HepG2 (cell line): ENCODE measurements around the gene DAPL1. TPM values are rescaled to one million over a fixed set of nuclear protein-coding genes. Genes with fewer than 3 reads are reported as not detected.

Experiments used
- ATAC-seq: fragments of 200-7000 bp; cut with Tn5 transposase; 3 replicates; pipeline ENCODE4 v1.9.1; 2020; ENCODE audit warnings: mild to moderate bottlenecking, moderate library complexity
- BruUV-seq: library from RNA; stranded (reverse); fragments of 400-500 nt; replicated peaks from 2 replicates; lab custom pipeline; 2021; lab: Mats Ljungman, UMichigan
- CTCF ChIA-PET: fragments of 300-600 bp; formaldehyde crosslinking; extraction: SDS; loops from one replicate; lab custom pipeline; 2021; ENCODE audit warnings: low total read pairs, inconsistent platforms, low intra/inter-chr PET ratio; lab: Yijun Ruan, JAX
- POLR2A ChIA-PET: fragments of 350-600 bp; sonication (Branson Sonifier 250); formaldehyde crosslinking; loops from one replicate; lab custom pipeline; 2020; ENCODE audit warnings: antibody characterized with exemption, inconsistent platforms; lab: Yijun Ruan, JAX
- DNase-seq: peaks from one replicate; pipeline ENCODE4 v3.0.0-alpha.2; 2015; ENCODE audit warnings: low spot score
- FAIRE-seq: peaks from 3 replicates; lab custom pipeline; 2011; peaks lifted over from hg19 to GRCh38; lab: Jason Lieb, UNC
- H2AFZ ChIP-seq: one replicate; pipeline ENCODE4 v1.6.1; 2011; ENCODE audit warnings: low read length, inconsistent platforms
- H3K27ac ChIP-seq: fragments of 300-600 bp; 3 replicates; pipeline ENCODE4 v1.8.0; 2011; ENCODE audit warnings: mixed run types, mild to moderate bottlenecking, mixed read lengths, low read length, inconsistent platforms; ENCODE audit not compliant: insufficient read depth; ENCODE audit errors: extremely low read length
- H3K27me3 ChIP-seq, 2 experiments: fragments of 200-600 bp in 1 of 2; 2 replicates in 1 of 2; 3 replicates in 1 of 2; pipeline versions ENCODE4 v1.6.0 to v1.8.0; 2011; ENCODE audit warnings: low read length in 2 of 2, mild to moderate bottlenecking in 2 of 2, moderate library complexity in 2 of 2, inconsistent platforms in 1 of 2; ENCODE audit not compliant: insufficient read depth in 2 of 2, control insufficient read depth in 1 of 2
- H3K36me3 ChIP-seq, 2 experiments: fragments of 200-600 bp in 1 of 2; replicated peaks in 1 of 2; 2 replicates in 1 of 2; 3 replicates in 1 of 2; pipeline versions ENCODE4 v1.5.1 to v1.8.0; 2011; ENCODE audit warnings: low read length in 2 of 2, inconsistent platforms in 1 of 2; ENCODE audit not compliant: insufficient read depth in 2 of 2, control insufficient read depth in 1 of 2
- H3K4me1 ChIP-seq: 2 replicates; pipeline ENCODE4 v1.5.1; 2012; ENCODE audit warnings: low read length, inconsistent platforms; ENCODE audit not compliant: insufficient read depth
- H3K4me2 ChIP-seq: 2 replicates; pipeline ENCODE4 v1.6.0; 2011; ENCODE audit warnings: low read depth, low read length, inconsistent platforms
- H3K4me3 ChIP-seq, 3 experiments: fragments of 200-600 bp in 1 of 3; sonication (generic), shearing (Covaris generic) in 1 of 3; replicated peaks in 1 of 3; 2 replicates each; pipeline ENCODE4 v1.5.1; 2011 to 2016; ENCODE audit warnings: low read length in 3 of 3, inconsistent platforms in 2 of 3, low read depth in 2 of 3, mild to moderate bottlenecking in 2 of 3, control low read depth in 1 of 3, mixed read lengths in 1 of 3; ENCODE audit not compliant: insufficient read depth in 1 of 3
- H3K79me2 ChIP-seq: one replicate; pipeline ENCODE4 v1.6.1; 2011; ENCODE audit warnings: low read length, inconsistent platforms; ENCODE audit not compliant: insufficient read depth
- H3K9ac ChIP-seq: 2 replicates; pipeline ENCODE4 v1.6.0; 2011; ENCODE audit warnings: mild to moderate bottlenecking, low read depth, low read length, inconsistent platforms; ENCODE audit not compliant: insufficient read depth
- H3K9me3 ChIP-seq: 2 replicates; pipeline ENCODE4 v1.5.1; 2012; ENCODE audit warnings: mild to moderate bottlenecking, low read length
- H4K20me1 ChIP-seq: 2 replicates; pipeline ENCODE4 v1.6.0; 2011; ENCODE audit warnings: inconsistent platforms, mild to moderate bottlenecking, low read length, moderate library complexity; ENCODE audit not compliant: insufficient read depth
- AHR ChIP-seq: IDR thresholded peaks from 2 replicates; pipeline ENCODE4 v1.6.1; 2018; ENCODE audit warnings: missing genetic modification reagents, missing compliant biosample characterization
- ATF2 ChIP-seq: sonication (generic); formaldehyde crosslinking; IDR thresholded peaks from 2 replicates; pipeline ENCODE4 v1.4.0; 2020; ENCODE audit warnings: missing genetic modification reagents
- CHD2 ChIP-seq: IDR thresholded peaks from 2 replicates; pipeline ENCODE4 v1.6.1; 2011; ENCODE audit warnings: low read depth, low read length, improper control_type of control experiment
- E2F2 ChIP-seq: sonication (generic); formaldehyde crosslinking; IDR thresholded peaks from 2 replicates; pipeline ENCODE4 v1.4.0; 2020; ENCODE audit warnings: missing genetic modification reagents, borderline replicate concordance
- GPN1 ChIP-seq: sonication (generic); formaldehyde crosslinking; IDR thresholded peaks from 2 replicates; pipeline ENCODE4 v1.5.1; 2020; ENCODE audit warnings: missing genetic modification reagents, borderline replicate concordance
- HOXA9 ChIP-seq: sonication (generic); formaldehyde crosslinking; IDR thresholded peaks from 2 replicates; pipeline ENCODE4 v1.8.1; 2022; ENCODE audit warnings: missing genetic modification reagents, mild to moderate bottlenecking, moderate library complexity, borderline replicate concordance
- KDM2A ChIP-seq: sonication (generic); formaldehyde crosslinking; IDR thresholded peaks from 2 replicates; pipeline ENCODE4 v1.4.0; 2020; ENCODE audit warnings: low read depth, missing genetic modification reagents, borderline replicate concordance
- MXI1 ChIP-seq: IDR thresholded peaks from 3 replicates; pipeline ENCODE4 v1.6.1; 2012; ENCODE audit warnings: low read depth, low read length, inconsistent platforms, borderline replicate concordance
- NFE2 ChIP-seq: sonication (generic); formaldehyde crosslinking; IDR thresholded peaks from 2 replicates; pipeline ENCODE4 v1.4.0; 2020; ENCODE audit warnings: missing genetic modification reagents
- SALL1 ChIP-seq: sonication (generic); formaldehyde crosslinking; IDR thresholded peaks from 2 replicates; pipeline ENCODE4 v1.8.0; 2022; ENCODE audit warnings: mild to moderate bottlenecking, missing genetic modification reagents
- SMAD3 ChIP-seq: sonication (generic); formaldehyde crosslinking; IDR thresholded peaks from 2 replicates; pipeline ENCODE4 v1.4.0; 2020; ENCODE audit warnings: missing genetic modification reagents
- SRF ChIP-seq: IDR thresholded peaks from 2 replicates; pipeline ENCODE4 v1.6.1; 2011; ENCODE audit warnings: mild to moderate bottlenecking, low read depth, low read length, moderate library complexity
- TMF1 ChIP-seq: sonication (generic); formaldehyde crosslinking; IDR thresholded peaks from 2 replicates; pipeline ENCODE4 v1.8.1; 2022; ENCODE audit warnings: low read depth, missing genetic modification reagents
- TRAFD1 ChIP-seq: sonication (generic); formaldehyde crosslinking; IDR thresholded peaks from 2 replicates; pipeline ENCODE4 v1.5.1; 2020; ENCODE audit warnings: missing genetic modification reagents, mild to moderate bottlenecking, borderline replicate concordance
- ZNF20 ChIP-seq: sonication (generic); formaldehyde crosslinking; IDR thresholded peaks from 2 replicates; pipeline ENCODE4 v1.4.0; 2020; ENCODE audit warnings: mild to moderate bottlenecking, moderate library complexity, missing genetic modification reagents
- ZNF75D ChIP-seq: sonication (generic); formaldehyde crosslinking; IDR thresholded peaks from 2 replicates; pipeline ENCODE4 v1.8.1; 2023; ENCODE audit warnings: missing genetic modification reagents, mild to moderate bottlenecking, borderline replicate concordance
- ZNF766 ChIP-seq: sonication (generic); formaldehyde crosslinking; IDR thresholded peaks from 2 replicates; pipeline ENCODE4 v1.5.0; 2020; ENCODE audit warnings: missing genetic modification reagents, borderline replicate concordance
- ZNF800 ChIP-seq: sonication (generic); formaldehyde crosslinking; IDR thresholded peaks from 2 replicates; pipeline ENCODE4 v1.4.0; 2020; ENCODE audit warnings: missing genetic modification reagents
- WGBS: methylation state at CpG from one replicate; pipeline ENCODE4 v1.1.6; 2017; ENCODE audit warnings: low lambda C conversion rate; 5-methylcytosine and 5-hydroxymethylcytosine counted together
- in situ Hi-C: cut with HindIII; loops from 2 replicates; pipeline ENCODE4 v1.10.0; 2017; ENCODE audit warnings: low pct_unique_long_range_greater_than_20kb; ENCODE audit not compliant: extremely low pct_ligation_motif_present
- intact Hi-C: fragments of 100-400 bp; cut with micrococcal nuclease; formaldehyde crosslinking; loops from one replicate; pipeline ENCODE4 v1.10.0; 2022; ENCODE audit not compliant: unreplicated experiment
- polyA plus RNA-seq, 8 experiments: library from polyadenylated mRNA; depleted of rRNA in 3 of 8; stranded (reverse) in 7 of 8; unstranded in 1 of 8; fragments of >200 nt; fragmentation: Illumina TruSeq in 4 of 8; extraction: Trizol in 4 of 8; gene quantifications; 2 replicates each; pipeline versions ENCODE4 v1.2.1 to v1.2.3, GENCODE V29; 2011 to 2016; ENCODE audit warnings: low read depth in 4 of 8, missing spikeins in 1 of 8, mixed read lengths in 1 of 8; ENCODE audit not compliant: insufficient read depth in 1 of 8
- total RNA-seq, 5 experiments: library from RNA; depleted of rRNA; stranded (reverse); fragments of >200 nt; fragmentation: Illumina TruSeq; extraction: Trizol; gene quantifications; 2 replicates each; pipeline ENCODE4 v1.2.3, GENCODE V29; 2016; ENCODE audit warnings: low read depth in 1 of 5

The DAPL1 gene
- total and polyA plus RNA-seq, 2 of the 13 experiments (the other 11 are each of a cell fraction or from before 2014, with no cell fraction given): not detected

GRCh38 chr2:158822193-158822592 lies 27.1 kb downstream of the DAPL1 start:
- H3K27ac ChIP-seq: no peak overlapping the region

More at GRCh38 chr2:158822193-158822592, 27.1 kb downstream of the DAPL1 start:
- 34% methylated on average over 13 of the region's 13 CpGs for WGBS
- H3K36me3 ChIP-seq: no peaks in the 10 kb centered on the region
- no peaks in the 10 kb centered on the region for H3K4me1 ChIP-seq
- FAIRE-seq: no peak
- intact Hi-C loops: no loop called here
- no peaks in the 10 kb centered on the region for H4K20me1 ChIP-seq
- H3K27me3 ChIP-seq: peaks cover 0 to 4% of the 10 kb centered on the region in 2 experiments; a peak in 1 of 5 replicates
- no peak overlapping the region for H3K4me2 ChIP-seq
- H3K4me3 ChIP-seq: no peak overlapping the region
- in situ Hi-C loops: no loop called here
- no peak overlapping the region for H2AFZ ChIP-seq
- no peak for TF ChIP-seq TMF1 (CRISPR knock-in tag)
- TF ChIP-seq ZNF20 (CRISPR knock-in tag): no peak
- TF ChIP-seq SMAD3 (CRISPR knock-in tag): no peak
- no peak for TF ChIP-seq KDM2A
- no peak for TF ChIP-seq CHD2
- no peak for TF ChIP-seq ZNF75D (CRISPR knock-in tag)
- TF ChIP-seq E2F2 (CRISPR knock-in tag): no peak
- TF ChIP-seq ZNF766: no peak
- no peak for TF ChIP-seq ZNF800
- no peak for TF ChIP-seq AHR (CRISPR knock-in tag)
- no peak for TF ChIP-seq NFE2 (CRISPR knock-in tag)
- TF ChIP-seq ATF2 (CRISPR knock-in tag): no peak
- no peak for TF ChIP-seq TRAFD1 (CRISPR knock-in tag)
- no peak for TF ChIP-seq GPN1
- TF ChIP-seq SRF: no peak
- TF ChIP-seq MXI1: no peak
- no peak for TF ChIP-seq SALL1 (CRISPR knock-in tag)
- no peak for TF ChIP-seq HOXA9
- no peak for ATAC-seq
- H3K79me2 ChIP-seq: no peaks in the 10 kb centered on the region
- CTCF ChIA-PET: no interaction called here
- BruUV-seq: no TSS peak
- no peak for DNase-seq
- POLR2A ChIA-PET: no interaction called here
- H3K9ac ChIP-seq: no peak overlapping the region
- no peaks in the 10 kb centered on the region for H3K9me3 ChIP-seq
